ENCODE data around the gene RPL28.

Gene RPL28

GRCh38 chr19:55385724-55386492, at the start of gene RPL28:
TSS of gene RPL28 (plus strand) at chr19:55385932. CDS start at chr19:55386358, 426 bp downstream.
- peak; percentile 99 for DNase-seq

GRCh38 chr19:55336101-55336500, 49.6 kb upstream of the RPL28 start:
- DNase-seq: no peak

GRCh38 chr19:55339105-55339888, 46.4 kb upstream of the RPL28 start, which contains the start of gene KMT5C:
TSS of gene KMT5C (plus strand) at chr19:55339876. CDS start at chr19:55341937, 2,061 bp downstream.
- peak; percentile 100 for DNase-seq

DNA sequence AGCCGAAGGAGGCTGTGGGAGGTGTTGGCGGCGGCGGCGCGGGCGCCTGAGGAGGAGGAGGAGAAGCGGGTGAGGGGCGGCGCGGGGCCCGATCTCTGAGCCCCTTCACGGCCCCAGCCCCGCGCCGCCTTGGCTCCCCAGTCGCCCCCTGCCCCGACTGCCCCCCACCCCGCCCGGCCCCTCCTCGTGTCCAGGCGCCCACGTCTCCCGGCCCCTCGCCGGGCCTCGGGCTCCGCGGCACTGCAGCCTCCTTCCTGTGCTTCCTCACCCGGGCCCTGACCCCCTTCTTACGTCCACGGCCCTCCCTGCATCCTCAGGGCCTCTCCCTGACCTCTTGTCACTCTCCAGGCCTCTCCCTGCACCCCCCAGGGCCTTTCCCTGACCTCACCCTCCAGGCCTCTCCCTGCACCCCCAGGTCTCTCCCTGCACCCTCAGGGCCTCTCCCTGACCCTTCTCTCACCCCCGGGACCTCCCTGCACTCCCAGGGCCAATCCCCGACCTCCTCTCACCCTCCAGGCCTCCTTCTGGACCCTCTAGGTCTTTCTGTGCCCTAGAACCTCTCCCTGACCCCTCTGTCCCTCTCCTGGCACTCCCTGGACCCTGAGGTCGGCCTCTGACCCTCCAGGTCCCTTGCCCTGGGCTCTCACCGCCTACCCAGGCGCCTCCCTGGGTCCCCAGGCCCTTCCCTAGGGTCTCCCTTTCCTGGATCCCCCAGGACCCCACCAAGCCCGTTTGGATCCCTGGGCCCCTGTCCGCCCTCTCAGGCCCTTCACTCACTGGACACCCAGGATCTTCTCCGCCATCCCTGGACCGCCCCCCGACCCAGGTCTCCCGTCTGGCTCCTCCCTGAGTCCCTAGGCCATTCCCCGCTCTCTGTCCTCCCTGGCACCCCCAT, 45.6 kb upstream of the RPL28 start:
- DNase-seq: no peak

- DNase-seq: peak; percentile 82
Measured at GRCh38 chr19:55340784-55341147, 45.0 kb upstream of the RPL28 start.

DNA sequence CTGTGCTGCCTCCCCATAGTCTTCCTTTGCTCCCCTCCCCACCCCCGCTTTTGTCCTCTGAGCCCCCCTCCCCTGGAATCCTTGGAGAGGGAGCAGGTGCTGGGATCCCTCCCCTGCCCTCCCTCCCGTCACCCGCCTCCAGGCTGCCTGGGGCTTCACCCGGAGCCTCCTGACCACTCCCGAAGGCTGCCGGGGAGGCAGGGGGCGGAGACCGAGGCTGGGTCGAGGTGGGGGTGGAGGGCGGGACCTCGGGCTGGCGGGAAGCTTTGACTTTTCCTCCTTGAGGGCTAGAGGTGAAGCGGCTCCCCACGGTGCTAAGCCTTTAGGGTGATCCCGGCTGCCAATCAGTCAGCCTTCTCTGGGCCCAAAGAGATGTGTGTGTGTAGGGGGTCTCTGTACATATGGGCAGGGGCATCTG, 44.6 kb upstream of the RPL28 start:
- DNase-seq: peak; percentile 82

GRCh38 chr19:55341595-55342531, 43.9 kb upstream of the RPL28 start:
- DNase-seq: no peak

GRCh38 chr19:55344444-55344843, 41.3 kb upstream of the RPL28 start:
- no peak for DNase-seq

DNA sequence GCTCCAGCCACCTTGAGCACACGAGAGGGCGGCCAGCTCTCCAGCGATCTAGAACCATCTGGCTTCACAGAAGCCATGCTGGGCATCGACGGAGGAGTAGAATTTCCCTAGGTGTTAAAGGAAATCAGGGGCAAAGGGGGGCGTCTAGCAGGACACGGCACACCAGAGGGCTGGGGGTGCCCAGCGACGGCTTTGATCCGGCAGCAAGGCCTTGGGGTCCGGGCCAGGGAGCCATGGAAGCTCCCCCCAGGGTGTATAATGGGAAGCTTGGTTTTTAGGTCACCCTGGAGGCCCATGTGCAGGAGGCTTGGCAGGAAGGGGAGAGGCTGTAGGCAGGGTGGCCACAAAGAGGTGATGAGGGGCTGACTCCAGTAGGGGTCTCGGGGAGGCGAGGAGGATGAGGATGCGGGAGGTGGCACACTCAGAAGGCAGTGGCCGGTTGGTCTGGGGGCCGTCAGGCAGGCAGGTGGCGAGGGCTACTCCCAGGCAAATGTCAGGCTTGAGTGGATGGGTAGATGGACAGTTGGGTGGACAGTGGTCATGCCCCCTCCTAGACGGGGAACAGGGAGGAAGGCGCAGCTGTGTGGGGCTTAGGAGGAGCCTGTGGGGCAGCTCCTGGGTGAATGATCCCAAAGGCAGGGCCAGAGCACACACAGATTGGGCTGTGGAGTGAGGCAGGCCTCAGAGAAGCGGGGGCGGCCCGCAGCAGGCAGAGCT, 40.5 kb upstream of the RPL28 start:
- no peak for DNase-seq

DNA sequence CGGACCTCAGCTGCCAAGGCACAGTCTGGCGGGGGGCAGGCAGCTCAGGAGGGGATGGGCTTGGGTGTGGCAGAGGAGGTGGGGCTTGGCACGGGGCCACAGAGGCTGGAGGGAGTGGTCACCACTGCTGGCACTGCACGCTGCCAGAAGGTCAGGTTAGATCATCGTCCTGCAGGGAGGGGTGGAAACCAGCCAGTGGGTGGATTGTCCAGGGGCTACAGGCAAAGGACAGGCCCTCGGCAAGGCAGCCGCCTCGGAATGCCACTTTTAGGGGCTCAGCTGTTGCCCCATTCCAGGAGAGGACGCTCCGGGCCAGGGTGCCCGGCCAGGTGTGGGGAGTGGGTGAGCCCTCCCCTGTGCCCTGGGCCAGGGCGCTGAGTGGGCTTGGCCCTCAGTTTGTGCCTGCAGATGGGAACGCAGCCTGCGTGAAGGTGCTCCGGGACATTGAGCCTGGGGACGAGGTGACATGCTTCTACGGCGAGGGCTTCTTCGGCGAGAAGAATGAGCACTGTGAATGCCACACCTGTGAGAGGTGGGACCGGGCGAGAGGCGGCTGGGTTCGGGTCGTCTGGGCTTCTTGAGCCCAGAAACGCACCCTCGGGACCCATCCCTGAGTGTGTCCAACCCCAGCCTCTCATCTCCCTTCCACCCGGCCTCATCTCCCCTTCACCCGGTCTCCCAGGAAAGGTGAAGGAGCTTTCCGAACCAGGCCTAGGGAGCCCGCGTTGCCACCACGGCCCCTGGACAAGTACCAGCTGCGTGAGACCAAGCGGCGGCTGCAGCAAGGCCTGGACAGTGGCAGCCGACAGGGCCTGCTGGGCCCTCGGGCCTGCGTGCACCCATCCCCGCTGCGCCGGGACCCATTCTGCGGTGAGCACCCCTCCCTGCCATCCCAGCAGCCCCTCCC, 39.7 kb upstream of the RPL28 start:
- DNase-seq: peak; percentile 9

- no peak for DNase-seq
Measured at GRCh38 chr19:55346725-55347441, 38.8 kb upstream of the RPL28 start.

DNA sequence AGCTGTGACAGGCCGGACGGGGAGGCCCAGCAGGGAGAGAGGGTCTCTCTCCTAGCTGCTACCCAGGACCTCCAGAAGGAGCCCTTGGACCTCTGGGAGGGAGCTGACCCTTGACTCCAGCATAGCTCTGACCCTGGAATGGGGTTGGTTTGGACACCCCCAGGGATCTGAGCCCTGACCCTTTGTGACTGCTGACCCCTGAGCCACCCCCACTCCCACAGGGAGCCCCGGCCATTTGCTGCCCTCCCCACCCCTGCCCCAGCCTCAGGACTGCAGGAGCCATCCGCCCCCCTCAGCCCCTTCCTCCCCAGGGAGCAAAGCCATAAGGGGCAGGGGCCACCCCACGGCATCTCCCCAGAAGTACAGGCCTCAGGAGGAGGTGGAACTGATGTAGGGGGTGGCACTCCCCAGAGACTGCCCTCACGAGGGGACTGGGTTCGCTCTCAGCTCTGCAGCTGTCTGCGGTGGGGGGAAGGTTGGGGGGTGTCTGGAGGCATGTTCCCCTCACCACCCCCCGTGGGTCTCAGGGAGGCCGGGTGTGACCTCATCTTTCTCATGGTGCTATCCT, 38.2 kb upstream of the RPL28 start:
- DNase-seq: no peak

- DNase-seq: no peak
Measured at GRCh38 chr19:55348317-55349034, 37.3 kb upstream of the RPL28 start.

GRCh38 chr19:55350620-55351315, 35.0 kb upstream of the RPL28 start:
- DNase-seq: no peak

DNA sequence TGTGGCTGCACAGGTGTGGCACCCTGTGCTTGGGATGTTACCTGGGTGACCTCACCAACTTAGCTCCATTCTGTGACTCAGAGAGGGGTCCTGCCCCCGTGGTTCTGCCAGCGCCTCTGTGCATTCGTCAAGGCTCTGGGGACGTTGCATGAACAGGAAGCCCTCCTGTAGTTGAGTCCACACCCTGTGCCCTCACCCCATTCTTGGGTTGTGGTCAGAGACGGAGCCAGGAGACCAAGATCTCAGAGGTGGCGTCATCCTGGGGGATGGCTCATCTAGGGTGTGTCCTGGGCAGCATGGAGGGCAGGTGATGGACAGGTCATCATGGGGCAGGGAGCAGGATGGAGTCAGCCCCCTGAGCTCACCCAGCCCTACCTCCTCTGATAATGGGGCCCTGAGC, 33.7 kb upstream of the RPL28 start:
- no peak for DNase-seq

- no peak for DNase-seq
Measured at GRCh38 chr19:55352549-55353145, 33.1 kb upstream of the RPL28 start.

DNA sequence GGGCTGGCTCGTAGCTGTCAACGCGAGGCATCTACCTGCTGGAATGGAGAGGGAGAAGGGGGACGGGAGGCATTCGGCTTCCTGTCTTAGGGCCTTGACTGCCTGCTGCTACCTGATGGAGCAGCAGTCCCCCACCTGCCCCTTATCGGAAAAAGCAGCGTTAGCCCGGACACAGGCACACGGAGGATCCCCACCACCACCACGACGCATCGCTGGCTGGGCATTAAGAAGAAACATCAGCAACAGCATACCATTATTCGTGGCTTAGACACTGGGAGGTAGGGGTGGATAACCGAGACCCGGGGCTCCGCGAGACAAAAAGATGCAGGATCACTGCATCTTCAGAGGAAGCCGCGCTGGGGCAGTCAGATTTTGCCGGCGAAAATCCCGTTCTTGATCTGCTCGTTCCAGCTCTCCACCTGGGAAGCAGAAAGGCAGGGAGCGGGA, 32.4 kb upstream of the RPL28 start:
- no peak for DNase-seq
